Central memory CD8-positive, alpha-beta T cell (primary cell): Measurements from ENCODE around the gene STX4.

Experiments
- ATAC-seq: fragments of 150-1000 bp; cut with Tn5 transposase; replicated peaks from 2 replicates; pipeline ENCODE4 v1.10.0; 2022; ENCODE audit warnings: mild to moderate bottlenecking, moderate FRiP score, moderate number of reproducible peaks; ENCODE audit not compliant: poor library complexity, severe bottlenecking; ENCODE audit errors: extremely low read depth
- DNase-seq, 2 donors: peaks; one replicate each; pipeline ENCODE4 v3.0.0; 2021; ENCODE audit warnings: low spot score in 2 of 2
- H3K27ac Mint-ChIP-seq: one replicate; pipeline ENCODE4 v1.8.0; 2022; ENCODE audit warnings: low read depth, mild to moderate bottlenecking, moderate library complexity, mixed read lengths
- H3K27me3 Mint-ChIP-seq: one replicate; pipeline ENCODE4 v1.8.0; 2022; ENCODE audit warnings: mixed read lengths
- H3K36me3 Mint-ChIP-seq: one replicate; pipeline ENCODE4 v1.8.0; 2022; ENCODE audit warnings: mild to moderate bottlenecking, moderate library complexity, mixed read lengths; ENCODE audit not compliant: insufficient read depth
- H3K4me1 Mint-ChIP-seq: one replicate; pipeline ENCODE4 v1.8.0; 2022; ENCODE audit warnings: mixed read lengths
- H3K4me3 Mint-ChIP-seq: one replicate; pipeline ENCODE4 v1.8.0; 2022; ENCODE audit warnings: mild to moderate bottlenecking, moderate library complexity, mixed read lengths
- H3K9me3 Mint-ChIP-seq: one replicate; pipeline ENCODE4 v1.8.0; 2022; ENCODE audit warnings: mixed read lengths

The STX4 gene

DNA sequence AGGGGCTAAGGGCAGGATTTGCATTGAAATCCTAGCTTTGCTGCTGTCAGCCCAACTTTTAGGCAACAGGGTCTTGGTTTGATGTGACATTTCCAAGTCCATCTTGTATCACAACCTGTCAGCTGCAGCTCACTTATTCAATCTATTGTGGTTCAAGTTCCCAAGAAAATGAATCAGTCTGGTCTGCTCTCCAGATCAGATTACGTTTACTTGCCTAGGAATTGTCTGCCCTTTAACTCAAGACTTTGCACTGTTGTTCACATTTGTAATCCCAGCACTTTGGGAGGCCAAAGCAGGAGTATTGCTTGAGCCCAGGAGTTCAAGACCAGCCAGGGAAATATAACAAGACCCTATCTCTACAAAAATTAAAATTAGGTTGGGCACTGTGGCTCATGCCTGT is 10.0 kb downstream of the STX4 start:
- Mint-ChIP-seq H3K27me3 (no peaks in the 10 kb centered on the region), H3K27ac (no peak overlapping the region), H3K36me3 (peaks cover 21% of the 10 kb centered on the region), H3K9me3 (no peaks in the 10 kb centered on the region), H3K4me1 (no peaks in the 10 kb centered on the region), H3K4me3 (no peak overlapping the region)
- ATAC-seq: no peak
- no peak for DNase-seq

DNA sequence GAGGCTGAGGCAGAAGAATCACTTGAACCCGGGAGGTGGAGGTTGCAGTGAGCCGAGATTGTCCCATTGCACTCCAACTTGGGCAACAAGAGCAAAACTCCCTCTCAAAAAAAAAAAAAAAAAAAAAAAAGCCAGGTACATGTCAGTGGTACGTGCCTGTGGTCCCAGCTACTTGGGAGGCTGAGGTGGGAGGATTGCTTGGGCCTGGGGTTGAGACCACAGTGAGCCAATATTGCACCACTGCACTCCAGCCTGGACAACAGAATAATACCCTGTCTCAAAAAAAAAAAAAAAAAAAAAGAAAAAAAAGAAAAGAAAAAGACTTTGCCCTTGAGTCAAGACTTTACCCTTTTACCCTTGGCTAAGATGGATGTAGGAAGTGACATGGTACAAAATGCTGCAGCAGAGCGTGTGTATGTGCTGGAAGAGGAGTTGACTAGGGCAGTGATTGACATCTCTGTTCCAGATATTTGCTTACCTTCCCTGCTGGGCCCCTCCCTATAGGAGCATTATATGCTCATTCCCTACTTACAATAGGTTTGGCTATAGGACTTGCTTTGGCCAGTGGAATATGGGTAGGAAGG is 10.6 kb downstream of the STX4 start:
- Mint-ChIP-seq H3K4me1 (no peaks in the 10 kb centered on the region), H3K27ac (no peak overlapping the region), H3K27me3 (no peaks in the 10 kb centered on the region), H3K4me3 (no peak overlapping the region), H3K36me3 (peaks cover 21% of the 10 kb centered on the region), H3K9me3 (no peaks in the 10 kb centered on the region)
- ATAC-seq (no peak), DNase-seq (no peak)

DNA sequence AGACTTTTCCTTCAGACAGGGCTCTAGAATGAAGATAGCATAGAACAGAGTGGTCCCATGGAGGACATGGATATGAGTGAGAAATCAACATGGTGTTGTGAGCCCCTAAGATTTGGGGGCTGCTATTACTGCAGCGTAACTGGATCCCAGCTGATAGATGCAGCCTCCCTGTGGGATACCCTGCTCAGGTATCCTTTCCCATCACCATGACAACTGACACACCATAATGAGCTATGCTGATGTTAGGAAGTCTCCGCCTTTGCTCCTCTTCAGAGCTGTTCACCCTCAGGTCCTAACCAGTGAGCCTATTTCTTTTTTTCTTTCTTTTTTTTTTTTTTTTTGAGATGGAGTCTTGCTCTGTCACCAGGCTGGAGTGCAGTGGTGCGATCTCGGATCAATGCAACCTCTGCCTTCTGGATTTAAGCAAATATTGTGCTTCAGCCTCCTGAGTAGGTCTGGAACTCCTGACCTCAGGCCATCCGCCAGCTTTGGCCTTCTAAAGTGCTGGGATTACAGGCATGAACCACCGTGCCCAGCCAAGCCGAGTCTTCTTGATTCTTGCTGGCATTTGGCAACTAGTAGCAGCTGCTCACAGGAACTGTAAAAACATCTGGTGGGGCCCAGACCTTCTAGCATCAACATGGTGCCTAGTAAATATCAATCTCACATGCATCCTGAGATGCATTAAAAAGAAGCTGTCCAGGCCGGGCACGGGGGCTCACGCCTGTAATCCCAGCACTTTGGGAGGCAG is 17.1 kb downstream of the STX4 start:
- H3K4me3 Mint-ChIP-seq: no peak overlapping the region
- ATAC-seq (no peak), DNase-seq (no peak)
- H3K4me1 Mint-ChIP-seq: peaks cover 9% of the 10 kb centered on the region
- H3K27me3 Mint-ChIP-seq: no peaks in the 10 kb centered on the region
- no peaks in the 10 kb centered on the region for H3K9me3 Mint-ChIP-seq
- H3K27ac Mint-ChIP-seq: no peak overlapping the region
- peaks cover 2% of the 10 kb centered on the region for H3K36me3 Mint-ChIP-seq

DNA sequence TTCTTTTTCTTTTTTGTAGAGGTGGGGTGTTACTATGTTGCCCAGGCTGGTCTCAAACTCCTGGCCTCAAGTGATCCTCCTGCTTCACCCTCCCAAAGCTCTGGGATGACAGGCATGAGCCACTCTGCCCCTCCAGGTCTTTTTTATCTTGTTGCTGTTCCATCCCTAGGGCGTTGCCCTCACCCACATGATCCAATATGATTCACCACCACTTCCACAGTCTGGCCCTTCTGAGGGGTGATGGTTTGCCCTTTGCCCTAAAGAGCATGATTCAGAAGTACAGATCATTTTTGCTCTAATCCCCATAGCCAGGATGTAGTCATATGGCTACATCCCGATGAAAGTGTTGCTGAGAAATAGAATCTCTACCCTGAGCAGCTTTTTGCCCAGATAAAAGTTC is 18.8 kb downstream of the STX4 start:
- no peak for DNase-seq
- Mint-ChIP-seq H3K27me3 (no peaks in the 10 kb centered on the region), H3K27ac (peak overlapping the region; percentile 42), H3K9me3 (no peaks in the 10 kb centered on the region), H3K4me3 (no peak overlapping the region), H3K36me3 (peaks cover 2% of the 10 kb centered on the region), H3K4me1 (peaks cover 9% of the 10 kb centered on the region)
- no peak for ATAC-seq

DNA sequence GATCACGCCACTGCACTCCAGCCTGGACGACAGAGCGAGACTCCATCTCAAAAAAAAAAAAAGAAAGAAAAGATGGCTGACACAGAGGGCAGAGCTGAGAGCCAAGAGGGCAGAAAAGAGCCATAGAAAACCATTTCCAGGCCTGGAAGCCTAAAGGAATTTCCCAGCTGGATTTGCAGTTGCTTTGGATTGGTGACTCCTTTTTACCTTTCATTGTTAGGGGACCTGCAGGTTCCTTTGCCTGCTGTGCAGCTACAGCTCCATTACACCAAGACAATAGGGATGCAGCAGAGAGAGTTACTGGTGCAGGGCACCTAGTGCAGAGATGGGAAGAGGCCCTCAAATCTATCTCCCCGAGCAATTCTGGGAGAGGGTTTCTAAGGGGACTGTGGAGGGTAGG is 22.3 kb downstream of the STX4 start:
- no peaks in the 10 kb centered on the region for H3K9me3 Mint-ChIP-seq
- peaks cover 9% of the 10 kb centered on the region for H3K4me1 Mint-ChIP-seq
- peaks cover 8% of the 10 kb centered on the region for H3K36me3 Mint-ChIP-seq
- H3K27me3 Mint-ChIP-seq: no peaks in the 10 kb centered on the region
- ATAC-seq (no peak), DNase-seq (no peak)
- peak overlapping the region; percentile 35 for H3K27ac Mint-ChIP-seq
- H3K4me3 Mint-ChIP-seq: no peak overlapping the region

DNA sequence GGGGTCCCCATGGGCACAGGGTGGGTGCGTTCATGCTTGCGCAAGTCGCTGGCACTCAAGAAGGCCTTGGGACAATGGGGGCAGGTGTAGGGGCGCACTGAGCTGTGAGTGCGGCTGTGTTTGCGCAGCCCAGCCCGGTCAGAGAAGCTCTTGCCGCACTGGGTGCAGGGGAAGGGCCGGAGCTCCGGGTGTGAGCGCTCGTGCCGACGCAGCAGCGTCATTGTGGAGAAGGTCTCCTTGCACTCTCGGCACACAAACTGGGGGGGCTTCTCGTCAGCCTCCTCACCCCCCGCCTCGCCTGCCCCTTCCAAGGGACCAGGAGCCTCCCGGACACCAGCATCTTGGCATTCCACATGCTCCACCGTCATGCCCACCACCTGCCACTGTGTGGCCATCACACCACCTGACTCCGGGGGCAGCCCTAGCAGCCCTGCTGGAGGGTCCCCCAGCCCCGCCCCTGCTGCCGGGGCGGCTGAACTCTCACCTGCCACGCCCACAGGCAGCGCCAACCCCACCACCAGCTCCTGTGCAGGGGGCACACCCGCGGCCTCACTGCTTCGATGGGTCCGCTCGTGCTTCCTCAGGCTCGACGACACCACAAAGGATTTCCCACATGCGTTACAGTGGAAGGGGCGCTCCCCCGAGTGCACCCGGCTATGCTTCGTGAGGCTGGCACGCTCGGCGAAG is 27.9 kb downstream of the STX4 start:
- DNase-seq: no peak
- Mint-ChIP-seq H3K4me1 (peaks cover 41% of the 10 kb centered on the region), H3K27ac (no peak overlapping the region), H3K4me3 (peak overlapping the region; percentile 38), H3K36me3 (peaks cover 26% of the 10 kb centered on the region), H3K9me3 (no peaks in the 10 kb centered on the region), H3K27me3 (no peaks in the 10 kb centered on the region)
- ATAC-seq: no peak

DNA sequence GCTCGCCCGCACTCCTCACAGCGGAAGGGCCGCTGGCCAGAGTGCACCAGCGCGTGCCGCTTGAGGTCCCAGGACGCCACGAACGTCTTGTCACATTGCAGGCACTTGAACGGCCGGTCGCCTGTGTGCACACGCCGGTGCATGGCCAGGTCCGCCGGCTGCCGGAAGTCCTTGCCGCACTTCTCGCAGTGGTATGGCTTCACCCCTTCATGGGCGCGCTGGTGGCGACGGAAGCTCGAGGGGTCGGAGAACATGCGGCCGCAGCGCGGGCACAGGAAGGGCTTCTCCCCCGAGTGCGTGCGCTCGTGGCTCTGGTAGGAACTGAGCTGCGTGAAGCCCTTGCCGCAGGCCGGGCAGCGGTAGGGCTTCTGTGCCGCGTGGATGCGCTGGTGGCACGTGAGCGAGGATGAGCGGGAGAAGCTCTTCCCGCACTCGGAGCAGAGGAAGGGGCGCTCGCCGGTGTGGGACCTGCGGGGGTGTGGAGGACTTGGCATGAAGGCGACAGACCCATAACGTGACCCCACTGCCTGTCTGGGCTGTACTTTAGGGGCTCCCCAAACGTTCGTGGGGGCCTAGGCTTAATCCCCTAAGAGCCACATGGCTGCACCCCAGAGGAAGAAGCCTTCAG is 28.6 kb downstream of the STX4 start:
- DNase-seq: no peak
- Mint-ChIP-seq H3K9me3 (no peaks in the 10 kb centered on the region), H3K36me3 (peaks cover 26% of the 10 kb centered on the region), H3K4me3 (peak overlapping the region; percentile 38), H3K4me1 (peaks cover 44% of the 10 kb centered on the region), H3K27me3 (no peaks in the 10 kb centered on the region), H3K27ac (no peak overlapping the region)
- ATAC-seq: no peak

DNA sequence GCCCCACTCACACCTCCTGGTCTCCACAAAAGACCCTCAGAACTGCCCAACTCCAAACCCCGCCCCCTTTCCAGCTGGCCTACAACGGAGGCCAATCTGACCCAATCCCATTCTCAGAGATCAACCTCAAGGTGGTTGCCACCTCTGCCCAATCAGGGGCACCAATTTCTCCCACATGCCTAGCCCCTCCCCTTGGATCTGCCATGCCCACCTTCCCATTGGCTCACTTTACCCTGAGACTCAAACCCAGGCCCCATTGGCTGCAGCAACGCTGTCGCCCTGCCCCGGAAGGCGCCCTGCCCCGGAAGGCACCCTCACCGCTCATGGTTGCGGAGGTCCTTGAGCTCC is 30.1 kb downstream of the STX4 start:
- ATAC-seq (no peak), DNase-seq (no peak)
- Mint-ChIP-seq H3K9me3 (no peaks in the 10 kb centered on the region), H3K4me1 (peaks cover 50% of the 10 kb centered on the region), H3K36me3 (peaks cover 21% of the 10 kb centered on the region), H3K4me3 (peak overlapping the region; percentile 82), H3K27ac (peak overlapping the region; percentile 90), H3K27me3 (no peaks in the 10 kb centered on the region)

DNA sequence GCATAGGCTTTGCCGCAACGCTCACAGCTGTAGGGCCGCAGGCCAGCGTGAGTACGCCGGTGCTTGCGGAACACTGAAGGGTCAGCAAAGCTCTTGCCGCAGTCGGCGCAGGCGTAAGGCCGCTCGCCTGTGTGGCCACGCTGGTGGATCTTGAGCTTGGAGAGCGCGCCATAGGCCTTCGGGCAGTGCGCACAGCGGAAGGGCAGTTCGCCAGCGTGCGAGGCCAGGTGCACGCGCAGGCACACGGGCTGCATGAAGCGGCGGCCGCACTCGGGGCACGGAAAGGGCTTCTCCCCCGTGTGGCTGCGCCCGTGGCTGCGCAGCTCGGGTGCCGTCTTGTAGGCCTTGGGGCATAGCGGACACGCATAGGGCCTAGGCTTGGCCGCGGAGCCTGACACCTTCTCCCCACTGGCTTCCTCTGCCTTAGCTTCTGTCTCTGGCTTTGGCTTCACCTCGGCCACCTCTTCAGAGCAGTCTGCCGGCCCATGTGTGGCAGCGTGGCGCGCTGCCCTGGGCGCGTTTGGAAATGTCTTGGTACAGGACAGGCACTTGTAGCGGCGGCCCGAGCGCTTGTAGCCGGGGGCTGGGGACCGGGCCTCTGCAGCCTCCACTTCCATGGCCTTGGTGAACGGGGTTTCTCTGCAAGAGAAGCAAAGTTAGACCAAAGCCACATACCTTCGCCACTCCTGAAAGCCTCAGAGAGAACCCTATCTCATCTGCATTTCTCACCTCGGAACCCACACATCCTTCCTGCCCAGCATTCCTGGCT is 30.7 kb downstream of the STX4 start:
- ATAC-seq (peak; percentile 67), DNase-seq (peak; percentile 25 to 28)
- H3K4me1 Mint-ChIP-seq: peaks cover 52% of the 10 kb centered on the region
- H3K27ac Mint-ChIP-seq: peak overlapping the region; percentile 90
- peaks cover 20% of the 10 kb centered on the region for H3K36me3 Mint-ChIP-seq
- H3K27me3 Mint-ChIP-seq: no peaks in the 10 kb centered on the region
- H3K9me3 Mint-ChIP-seq: no peaks in the 10 kb centered on the region
- H3K4me3 Mint-ChIP-seq: peak overlapping the region; percentile 82

DNA sequence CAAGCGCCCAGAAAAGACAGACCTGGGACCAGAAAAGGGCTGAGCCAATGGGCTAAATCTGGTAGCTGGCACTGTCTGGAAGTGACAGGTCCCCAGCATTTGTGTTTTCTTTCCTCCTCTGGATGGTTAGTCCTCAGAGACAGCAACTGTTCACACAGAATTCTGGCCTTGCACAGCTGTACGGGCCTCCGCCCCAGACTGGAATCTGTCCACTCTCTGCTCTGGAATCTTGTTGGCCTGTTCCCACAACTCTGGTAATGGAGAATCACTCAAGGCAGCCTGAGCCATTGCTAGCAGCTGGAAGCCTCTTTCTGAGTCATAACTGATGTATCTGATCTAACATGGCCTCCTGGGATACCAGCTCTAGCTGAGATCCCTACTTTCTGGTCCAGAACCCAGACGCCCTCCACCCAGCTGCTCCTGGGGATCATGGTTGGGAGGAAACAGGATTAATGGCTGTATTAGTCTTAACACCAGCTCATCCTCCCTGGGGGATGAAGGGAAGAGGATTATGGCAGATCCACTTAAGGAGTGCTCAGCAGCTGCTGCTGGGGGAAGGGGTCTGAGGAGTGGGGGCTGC is 31.6 kb downstream of the STX4 start:
- DNase-seq (no peak), ATAC-seq (peak; percentile 44)
- Mint-ChIP-seq H3K36me3 (peaks cover 20% of the 10 kb centered on the region), H3K9me3 (no peaks in the 10 kb centered on the region), H3K27me3 (no peaks in the 10 kb centered on the region), H3K4me1 (peaks cover 58% of the 10 kb centered on the region), H3K4me3 (peak overlapping the region; percentile 82), H3K27ac (peak overlapping the region; percentile 90)

DNA sequence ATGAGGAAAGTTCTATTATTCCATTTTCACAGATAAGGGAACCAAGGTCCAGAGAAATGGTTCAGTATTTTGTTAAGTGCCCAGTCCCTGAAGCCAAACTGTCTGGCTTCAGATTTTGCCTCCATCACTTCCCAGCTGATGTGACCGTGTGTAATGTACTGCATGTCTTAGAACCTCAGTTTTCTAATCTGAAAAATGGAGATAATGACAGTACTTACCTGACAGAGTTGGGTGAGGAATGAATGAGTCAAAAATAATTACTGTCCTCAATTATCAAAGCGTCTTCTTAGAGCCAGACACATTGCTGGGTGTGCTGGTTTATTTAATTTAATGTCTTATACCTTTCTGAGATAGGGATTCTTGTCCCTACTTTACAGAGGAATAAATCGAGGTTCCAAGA is 34.0 kb downstream of the STX4 start:
- Mint-ChIP-seq H3K27me3 (no peaks in the 10 kb centered on the region), H3K4me1 (peaks cover 61% of the 10 kb centered on the region), H3K36me3 (peaks cover 12% of the 10 kb centered on the region), H3K4me3 (no peak overlapping the region), H3K27ac (peak overlapping the region; percentile 88), H3K9me3 (no peaks in the 10 kb centered on the region)
- ATAC-seq (no peak), DNase-seq (no peak)

DNA sequence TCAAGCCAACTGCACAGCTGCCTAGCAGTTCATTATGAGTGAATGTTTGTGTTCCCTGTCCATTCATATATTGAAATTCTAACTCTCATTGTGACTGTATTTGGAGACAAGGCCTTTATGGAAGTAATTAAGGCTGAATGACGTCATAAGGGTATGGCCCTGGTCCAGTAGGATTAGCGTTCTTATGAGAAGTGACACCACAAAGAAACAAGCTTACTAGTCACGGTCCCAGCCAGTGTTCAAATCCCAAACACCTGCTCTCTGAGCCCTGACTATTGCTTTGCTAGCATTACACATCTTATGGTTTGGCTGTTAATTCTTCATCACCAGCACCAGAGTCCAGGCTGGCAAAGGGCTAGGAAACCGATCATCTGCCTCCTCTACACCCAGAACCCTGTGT is 38.5 kb downstream of the STX4 start:
- H3K9me3 Mint-ChIP-seq: no peaks in the 10 kb centered on the region
- DNase-seq (no peak), ATAC-seq (no peak)
- peak overlapping the region; percentile 87 for H3K4me3 Mint-ChIP-seq
- no peaks in the 10 kb centered on the region for H3K27me3 Mint-ChIP-seq
- H3K4me1 Mint-ChIP-seq: peaks cover 49% of the 10 kb centered on the region
- peaks cover 13% of the 10 kb centered on the region for H3K36me3 Mint-ChIP-seq
- H3K27ac Mint-ChIP-seq: peak overlapping the region; percentile 94
